Right atrium auricular region (tissue), 2 donors: ENCODE data around the gene AFAP1. TPM values are rescaled to one million over a fixed set of nuclear protein-coding genes. Genes with fewer than 3 reads are reported as not detected.

Experiments
- DNase-seq: peaks from one replicate; pipeline ENCODE4 v3.0.0-alpha.2; 2019; ENCODE audit warnings: low spot score
- H3K27ac ChIP-seq, 2 donors: fragments of 200-600 bp; sonication (generic); 1 replicate in 1 of 2; 2 replicates in 1 of 2; pipeline ENCODE4 v1.5.1; 2016 to 2019
- H3K27me3 ChIP-seq, 2 donors: fragments of 200-600 bp; sonication (generic); one replicate each; pipeline versions ENCODE4 v1.5.1 to v1.6.0; 2017 to 2019
- H3K36me3 ChIP-seq: fragments of 200-600 bp; sonication (generic); one replicate; pipeline ENCODE4 v1.5.1; 2016
- H3K4me1 ChIP-seq, 2 donors: fragments of 200-600 bp; sonication (generic); one replicate each; pipeline versions ENCODE4 v1.5.1 to v1.6.0; 2017 to 2019
- H3K4me3 ChIP-seq, 2 donors: fragments of 200-600 bp; sonication (generic); 1 replicate in 1 of 2; 2 replicates in 1 of 2; pipeline ENCODE4 v1.5.1; 2017 to 2019; ENCODE audit warnings: mild to moderate bottlenecking in 1 of 2, moderate library complexity in 1 of 2
- H3K9me3 ChIP-seq, 2 donors: fragments of 200-600 bp; sonication (generic); one replicate each; pipeline ENCODE4 v1.5.1; 2019
- CTCF ChIP-seq, 2 donors: fragments of 200-600 bp; sonication (generic); IDR thresholded peaks; one replicate each; pipeline ENCODE4 v1.5.1; 2019; ENCODE audit warnings: antibody characterized with exemption in 2 of 2
- total RNA-seq, 2 donors: library from RNA; depleted of rRNA; stranded (reverse); fragments of >200 nt; gene quantifications; one replicate each; pipeline ENCODE4 v1.1.0, GENCODE V29; 2016

AFAP1 gene
- total RNA-seq, 2 donors from 2014 or later: 16.2 to 27.2 TPM

GRCh38 chr4:7753271-7753670 is 186.4 kb downstream of the AFAP1 start:
- Histone ChIP-seq H3K36me3 (no peaks in the 10 kb centered on the region), H3K4me1 (peaks cover 0 to 13% of the 10 kb centered on the region in 2 donors), H3K4me3 (no peak overlapping the region), H3K9me3 (no peaks in the 10 kb centered on the region), H3K27ac (no peak overlapping the region), H3K27me3 (no peaks in the 10 kb centered on the region)
- TF ChIP-seq CTCF (IDR thresholded peaks at IDR 0.05): no peak
- no peak for DNase-seq

- TF ChIP-seq CTCF (IDR thresholded peaks at IDR 0.05): no peak
- H3K27me3 ChIP-seq: no peaks in the 10 kb centered on the region
- H3K9me3 ChIP-seq: no peaks in the 10 kb centered on the region
- DNase-seq: no peak
- H3K36me3 ChIP-seq: no peaks in the 10 kb centered on the region
- H3K4me1 ChIP-seq: peaks cover 0 to 7% of the 10 kb centered on the region in 2 donors
- no peak overlapping the region for H3K27ac ChIP-seq
- no peak overlapping the region for H3K4me3 ChIP-seq
Observed at GRCh38 chr4:7752649-7753048, 187.0 kb downstream of the AFAP1 start.

DNA sequence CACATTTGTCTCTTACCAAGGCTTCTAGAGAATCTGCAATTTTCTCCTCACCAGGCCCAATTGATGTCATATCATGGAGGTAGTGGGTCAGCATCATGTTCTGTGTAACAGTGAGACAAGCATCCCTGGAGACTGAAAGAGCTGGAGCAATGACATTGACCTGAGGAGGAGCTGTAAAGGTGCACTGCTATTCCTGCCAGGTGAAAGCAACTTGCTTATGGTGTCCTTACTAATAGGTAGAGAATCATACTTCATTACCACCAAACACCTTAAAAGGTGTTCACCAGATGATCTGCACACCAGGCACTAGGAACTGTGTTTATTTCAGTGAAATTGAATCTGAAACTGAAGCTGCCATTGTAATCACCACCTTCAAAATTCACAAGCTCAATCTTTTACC is 188.7 kb downstream of the AFAP1 start:
- TF ChIP-seq CTCF (IDR thresholded peaks at IDR 0.05): no peak
- H3K27me3 ChIP-seq: no peaks in the 10 kb centered on the region
- DNase-seq: no peak
- H3K9me3 ChIP-seq: no peaks in the 10 kb centered on the region
- H3K4me3 ChIP-seq: no peak overlapping the region
- no peaks in the 10 kb centered on the region for H3K4me1 ChIP-seq
- no peaks in the 10 kb centered on the region for H3K36me3 ChIP-seq
- no peak overlapping the region for H3K27ac ChIP-seq

- no peaks in the 10 kb centered on the region for H3K9me3 ChIP-seq
- H3K4me3 ChIP-seq: no peak overlapping the region
- H3K27me3 ChIP-seq: no peaks in the 10 kb centered on the region
- H3K27ac ChIP-seq: no peak overlapping the region
- no peak for DNase-seq
- H3K36me3 ChIP-seq: no peaks in the 10 kb centered on the region
- TF ChIP-seq CTCF (IDR thresholded peaks at IDR 0.05): no peak
- H3K4me1 ChIP-seq: no peaks in the 10 kb centered on the region
Observed at GRCh38 chr4:7750523-7750922, 189.1 kb downstream of the AFAP1 start.

GRCh38 chr4:7747566-7747965 is 192.1 kb downstream of the AFAP1 start:
- no peaks in the 10 kb centered on the region for H3K9me3 ChIP-seq
- H3K4me3 ChIP-seq: no peak overlapping the region
- H3K27me3 ChIP-seq: no peaks in the 10 kb centered on the region
- no peak overlapping the region for H3K27ac ChIP-seq
- DNase-seq: no peak
- H3K36me3 ChIP-seq: no peaks in the 10 kb centered on the region
- peaks cover 0 to 3% of the 10 kb centered on the region in 2 donors for H3K4me1 ChIP-seq
- no peak for TF ChIP-seq CTCF (IDR thresholded peaks at IDR 0.05)

- DNase-seq: no peak
- Histone ChIP-seq H3K4me3 (no peak overlapping the region), H3K4me1 (peaks cover 0 to 3% of the 10 kb centered on the region in 2 donors), H3K27ac (no peak overlapping the region), H3K9me3 (no peaks in the 10 kb centered on the region), H3K36me3 (no peaks in the 10 kb centered on the region), H3K27me3 (no peaks in the 10 kb centered on the region)
- TF ChIP-seq CTCF (IDR thresholded peaks at IDR 0.05): no peak
Observed at GRCh38 chr4:7747062-7747385, 192.6 kb downstream of the AFAP1 start.
